ENCODE results near the gene NXT1.

Gene NXT1

DNA sequence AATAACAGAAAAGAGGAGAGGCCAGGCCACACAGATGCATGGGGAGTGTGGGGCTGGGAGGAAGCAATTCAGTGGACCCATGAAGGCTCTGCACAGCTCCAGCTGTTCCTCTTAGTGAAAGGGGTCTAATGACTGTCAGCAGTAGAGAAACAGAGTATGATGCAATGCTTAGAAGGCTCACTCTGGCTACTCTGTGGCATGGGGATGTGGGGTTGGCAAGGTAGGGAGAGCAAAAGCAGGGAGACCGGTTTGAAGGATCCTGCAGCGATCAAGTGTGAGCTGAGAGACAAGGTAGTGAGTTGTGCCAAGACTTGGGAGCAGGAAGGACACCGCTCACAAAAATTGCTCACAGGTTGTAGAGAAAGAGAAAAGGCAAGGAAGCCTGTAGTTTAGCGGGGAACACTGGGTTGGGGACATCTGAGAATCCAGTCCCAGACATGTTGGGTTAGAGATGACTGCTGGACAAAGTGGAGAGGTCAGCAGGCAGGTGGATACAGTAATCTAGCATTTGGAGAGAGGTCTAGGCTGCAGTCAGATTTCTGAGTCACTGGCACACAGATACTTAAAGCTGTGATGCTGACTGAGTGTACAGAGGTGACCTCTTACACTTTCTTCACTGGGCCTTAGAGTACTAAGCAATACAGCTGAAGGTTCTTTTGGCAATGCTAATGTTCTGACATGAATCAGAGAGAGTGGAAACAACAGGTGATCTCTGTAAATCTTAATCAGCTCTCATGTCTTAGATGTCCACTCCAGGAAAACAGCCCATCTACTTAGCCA is 43.6 kb downstream of the NXT1 start:
- no peak for DNase-seq

DNA sequence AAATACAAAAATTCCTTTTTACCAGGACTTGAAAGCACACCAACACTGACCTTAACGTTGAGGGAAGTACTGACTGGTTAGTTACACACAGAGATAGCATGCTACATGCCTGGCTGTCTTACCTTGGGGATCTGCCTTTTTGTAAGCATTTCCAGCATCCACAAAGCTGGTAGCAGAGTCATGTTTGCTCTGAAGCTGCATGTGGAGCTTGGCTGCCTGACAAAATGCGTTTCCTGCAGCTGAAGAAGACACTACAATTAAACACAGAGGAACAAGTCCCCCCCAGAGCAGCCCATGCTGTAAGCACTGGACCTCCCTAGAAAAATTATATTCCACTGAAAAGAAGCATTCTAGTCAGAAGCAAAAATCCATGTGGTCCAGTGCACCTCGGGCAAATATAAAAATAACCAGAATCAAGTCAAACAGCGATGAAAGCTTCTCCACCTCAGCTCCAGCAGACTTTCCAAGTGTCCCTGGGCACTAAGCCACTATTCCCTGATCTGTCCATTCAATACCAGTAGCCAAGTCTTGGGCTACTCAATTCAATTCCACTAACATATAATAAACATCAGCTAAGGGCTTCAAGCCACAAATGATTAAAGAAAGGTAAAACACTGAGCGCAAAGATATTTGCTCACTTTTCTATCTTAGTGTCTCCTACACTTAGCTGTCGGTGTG is 46.5 kb downstream of the NXT1 start:
- DNase-seq = no peak

DNA sequence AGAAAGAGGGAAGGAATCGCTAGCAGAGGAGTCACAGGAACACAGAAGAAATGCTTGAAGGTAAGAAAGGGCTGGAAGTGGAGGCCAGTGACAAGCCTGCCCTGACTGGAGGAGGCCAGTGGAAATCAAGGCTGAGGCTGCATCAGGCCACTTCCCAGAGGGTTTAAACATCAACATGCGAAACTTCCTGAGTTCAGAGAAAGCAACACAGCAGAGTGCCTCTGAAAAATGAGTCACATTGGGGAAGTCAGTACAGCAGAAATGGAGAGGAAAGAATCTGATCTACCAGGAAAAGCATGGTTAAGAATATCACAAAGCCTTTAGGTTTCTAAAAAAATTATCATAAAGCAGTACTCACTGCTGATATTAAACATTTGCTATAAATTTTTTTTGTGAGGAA is 47.4 kb downstream of the NXT1 start:
- DNase-seq = no peak

DNA sequence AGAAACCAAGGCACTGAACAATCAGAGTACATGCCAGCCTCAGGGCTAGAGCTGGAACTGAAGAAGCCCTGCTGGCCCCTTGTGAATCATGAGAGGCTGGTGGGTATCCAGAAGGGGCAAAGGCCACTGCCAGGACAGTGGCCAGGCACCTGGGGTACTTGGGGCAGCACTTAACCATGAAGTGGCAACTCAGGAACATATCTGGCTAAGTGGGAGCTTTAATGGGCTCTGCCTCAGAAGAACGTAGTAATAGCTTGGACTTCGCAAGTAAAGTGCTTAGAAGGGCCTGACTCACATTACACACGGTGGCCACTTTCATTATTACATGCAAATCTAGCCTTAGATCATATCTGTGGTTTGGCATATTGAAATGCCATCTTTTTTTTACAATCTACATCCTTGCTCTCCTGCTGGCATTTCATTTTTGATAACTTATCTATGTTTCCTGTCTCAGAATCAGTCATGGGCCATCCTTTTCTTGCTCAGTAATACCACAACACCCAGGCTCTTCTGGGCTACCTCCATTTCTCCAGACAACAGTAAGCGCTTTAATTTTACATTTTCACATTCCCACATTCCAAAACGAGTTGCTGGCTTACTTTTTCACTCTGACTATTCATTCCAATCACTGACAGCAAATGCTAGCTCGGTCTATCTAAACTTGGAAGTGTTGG is 49.1 kb downstream of the NXT1 start:
- no peak for DNase-seq

DNA sequence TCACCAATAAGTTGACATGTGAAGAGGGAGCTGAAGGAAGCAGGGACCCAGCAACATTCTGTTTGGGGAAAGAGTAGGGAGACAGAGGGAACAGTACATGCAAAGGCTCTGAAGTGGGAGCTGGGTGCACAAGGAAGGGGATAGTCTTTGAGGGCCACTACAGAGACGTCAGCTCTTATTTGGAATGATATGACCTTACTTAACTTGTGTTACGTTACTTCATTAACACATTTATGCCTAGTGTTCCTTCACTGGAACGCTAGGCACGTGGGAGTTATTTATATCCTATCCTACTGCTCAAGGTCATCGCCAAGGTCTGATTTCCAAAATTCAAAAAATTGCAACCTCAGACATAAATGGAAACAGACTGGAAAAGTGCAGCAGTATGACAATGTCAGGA is 50.5 kb downstream of the NXT1 start:
- no peak for DNase-seq

DNA sequence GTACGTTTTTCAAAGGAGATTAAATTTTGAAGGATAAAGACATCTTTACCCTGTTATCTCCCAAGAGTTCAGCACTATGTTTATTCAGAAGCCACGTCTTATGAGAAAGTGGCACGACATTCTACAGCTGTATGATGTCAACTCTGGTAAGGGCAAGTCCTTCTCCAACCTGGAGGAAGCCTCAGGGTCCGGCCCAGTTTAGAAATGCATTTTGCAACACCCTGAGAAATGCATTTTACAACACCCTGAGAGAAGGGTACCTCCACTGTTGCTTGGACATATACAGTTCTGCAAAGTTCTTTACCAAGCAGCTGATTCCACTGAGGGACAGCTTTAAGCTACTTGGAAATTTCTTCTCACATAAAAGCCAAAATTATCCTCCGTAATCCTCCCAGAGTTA is 53.2 kb downstream of the NXT1 start:
- DNase-seq = no peak

DNA sequence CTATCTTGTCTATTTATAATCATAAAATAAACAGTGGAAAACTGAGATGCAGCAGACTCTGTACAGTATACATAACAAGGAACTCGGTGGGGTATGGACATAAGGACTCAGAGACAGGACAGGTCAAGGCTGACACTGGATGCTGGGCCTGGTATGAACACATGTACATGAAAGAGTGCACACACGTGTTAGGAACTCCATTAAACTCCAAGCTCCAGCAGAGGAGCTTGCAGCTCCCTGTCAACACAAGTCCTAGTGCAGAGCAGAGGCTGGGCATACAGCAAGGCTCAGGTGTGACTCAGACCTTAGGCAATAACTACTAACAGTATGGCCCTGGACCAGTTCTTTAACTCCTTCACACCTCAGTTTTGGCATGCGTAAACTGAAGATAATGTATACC is 53.6 kb downstream of the NXT1 start:
- no peak for DNase-seq
